Natural killer cell treated with Interleukin-12 subunit alpha and Interleukin-12 subunit beta and Interleukin-15 and Interleukin-18, amount 100 ng/mL, for 72 hours (primary cell): Measurements from ENCODE around the gene EGFLAM. TPM values are rescaled to one million over a fixed set of nuclear protein-coding genes. Genes with fewer than 3 reads are reported as not detected.
A peak's percentile ranks its signal among the peaks of the same experiment; 100 is the strongest.

Experiments
- ATAC-seq, 2 donors: fragments of 150-1000 bp; cut with Tn5 transposase in 1 of 2; sonication (Bioruptor Pico), chemical (Tn5 transposase) in 1 of 2; 2 replicates each; pipeline ENCODE4 v1.10.0; 2021
- DNase-seq: peaks from one replicate; pipeline ENCODE4 v3.0.0; 2022; ENCODE audit warnings: low spot score
- H3K27ac Mint-ChIP-seq, 2 donors: 1 replicate in 1 of 2; 2 replicates in 1 of 2; pipeline ENCODE4 v1.8.0; 2022; ENCODE audit warnings: mixed read lengths in 2 of 2, mild to moderate bottlenecking in 1 of 2, moderate library complexity in 1 of 2
- H3K27me3 Mint-ChIP-seq, 2 donors: 1 replicate in 1 of 2; 2 replicates in 1 of 2; pipeline ENCODE4 v1.8.0; 2022; ENCODE audit warnings: mixed read lengths in 2 of 2
- H3K36me3 Mint-ChIP-seq: one replicate; pipeline ENCODE4 v1.8.0; 2022; ENCODE audit warnings: mixed read lengths
- H3K4me1 Mint-ChIP-seq, 2 donors: 1 replicate in 1 of 2; 2 replicates in 1 of 2; pipeline ENCODE4 v1.8.0; 2022; ENCODE audit warnings: low read depth in 2 of 2, mixed read lengths in 2 of 2, mild to moderate bottlenecking in 1 of 2
- H3K4me3 Mint-ChIP-seq: one replicate; pipeline ENCODE4 v1.8.0; 2022; ENCODE audit warnings: mixed read lengths
- H3K9me3 Mint-ChIP-seq: 2 replicates; pipeline ENCODE4 v1.8.0; 2022; ENCODE audit warnings: mixed read lengths
- total RNA-seq, 2 donors: library from RNA; stranded (reverse); gene quantifications; one replicate each; pipeline ENCODE4 v1.2.3, GENCODE V29; 2022

The EGFLAM gene
- total RNA-seq, 2 donors from 2014 or later = not detected

GRCh38 chr5:38431242-38431853 lies 173.0 kb downstream of the EGFLAM start:
- Mint-ChIP-seq H3K36me3 (no peaks in the 10 kb centered on the region), H3K4me1 (no peaks in the 10 kb centered on the region), H3K27me3 (peaks cover 34 to 47% of the 10 kb centered on the region in 2 donors), H3K4me3 (no peak overlapping the region), H3K27ac (no peak overlapping the region), H3K9me3 (no peaks in the 10 kb centered on the region)
- ATAC-seq = no peak
- no peak for DNase-seq

DNA sequence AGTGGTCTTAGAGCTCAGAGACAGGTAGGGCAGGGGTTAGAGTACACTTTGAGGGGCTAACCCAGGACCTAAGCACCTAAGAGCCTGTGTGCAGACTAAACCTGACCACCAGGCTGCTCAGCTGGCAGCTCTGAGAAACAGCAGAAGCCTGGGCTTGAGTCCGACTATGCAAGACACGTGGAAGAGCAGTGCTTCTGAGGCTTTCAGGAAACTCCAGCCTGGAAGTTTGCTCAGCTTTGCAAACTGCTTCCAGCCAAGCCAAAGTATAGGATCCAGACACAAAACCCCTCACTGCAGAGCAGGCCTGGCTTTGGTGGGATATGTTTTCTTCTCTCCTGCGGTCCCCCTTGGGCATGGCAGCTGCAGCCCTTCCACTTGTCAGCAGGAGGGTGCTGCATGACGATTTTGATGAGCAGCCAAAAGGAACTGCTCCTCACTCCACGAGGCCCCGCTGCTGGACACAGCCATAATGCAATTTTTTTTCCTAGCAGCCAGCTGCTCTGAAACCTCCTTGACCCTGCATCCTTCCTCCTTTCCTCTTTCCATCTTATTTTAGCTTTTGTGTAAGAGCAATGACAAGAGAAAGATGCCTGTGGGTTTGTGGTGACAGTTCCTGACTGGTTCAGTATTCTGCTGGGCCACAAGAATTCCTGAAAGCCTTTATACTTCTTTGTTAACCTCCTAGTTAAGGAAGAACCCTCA lies 175.0 kb downstream of the EGFLAM start:
- ATAC-seq (no peak), DNase-seq (no peak)
- H3K27ac Mint-ChIP-seq = no peak overlapping the region
- H3K9me3 Mint-ChIP-seq = no peaks in the 10 kb centered on the region
- no peaks in the 10 kb centered on the region for H3K4me1 Mint-ChIP-seq
- H3K36me3 Mint-ChIP-seq = no peaks in the 10 kb centered on the region
- peaks cover 29 to 52% of the 10 kb centered on the region in 2 donors for H3K27me3 Mint-ChIP-seq
- no peak overlapping the region for H3K4me3 Mint-ChIP-seq

GRCh38 chr5:38434966-38435705 lies 176.8 kb downstream of the EGFLAM start:
- H3K36me3 Mint-ChIP-seq = no peaks in the 10 kb centered on the region
- peaks cover 33 to 54% of the 10 kb centered on the region in 2 donors for H3K27me3 Mint-ChIP-seq
- no peaks in the 10 kb centered on the region for H3K9me3 Mint-ChIP-seq
- H3K27ac Mint-ChIP-seq = no peak overlapping the region
- DNase-seq (no peak), ATAC-seq (no peak)
- no peaks in the 10 kb centered on the region for H3K4me1 Mint-ChIP-seq
- H3K4me3 Mint-ChIP-seq = no peak overlapping the region

DNA sequence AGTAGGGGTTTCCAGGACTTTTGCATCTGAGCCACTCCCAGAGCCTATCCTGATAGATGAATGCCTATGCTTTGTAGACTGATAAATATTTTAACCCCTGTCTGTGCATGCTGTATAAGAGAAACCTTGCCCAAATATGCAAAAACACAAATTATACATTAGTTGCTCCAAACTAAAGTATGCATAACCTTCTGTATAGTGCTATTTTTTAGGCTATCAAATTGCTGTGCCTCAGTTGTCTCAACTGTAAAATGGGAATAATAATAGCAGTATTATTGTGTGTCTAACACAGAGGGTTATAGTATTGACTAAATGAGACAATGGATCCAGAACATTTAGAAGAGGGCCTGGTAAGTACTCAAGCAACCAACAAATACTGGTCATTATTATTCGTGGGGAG lies 180.4 kb downstream of the EGFLAM start:
- H3K27ac Mint-ChIP-seq = no peak overlapping the region
- ATAC-seq (no peak), DNase-seq (no peak)
- H3K9me3 Mint-ChIP-seq = no peaks in the 10 kb centered on the region
- H3K4me1 Mint-ChIP-seq = no peaks in the 10 kb centered on the region
- H3K27me3 Mint-ChIP-seq = peaks cover 34 to 49% of the 10 kb centered on the region in 2 donors
- H3K4me3 Mint-ChIP-seq = no peak overlapping the region
- no peaks in the 10 kb centered on the region for H3K36me3 Mint-ChIP-seq

DNA sequence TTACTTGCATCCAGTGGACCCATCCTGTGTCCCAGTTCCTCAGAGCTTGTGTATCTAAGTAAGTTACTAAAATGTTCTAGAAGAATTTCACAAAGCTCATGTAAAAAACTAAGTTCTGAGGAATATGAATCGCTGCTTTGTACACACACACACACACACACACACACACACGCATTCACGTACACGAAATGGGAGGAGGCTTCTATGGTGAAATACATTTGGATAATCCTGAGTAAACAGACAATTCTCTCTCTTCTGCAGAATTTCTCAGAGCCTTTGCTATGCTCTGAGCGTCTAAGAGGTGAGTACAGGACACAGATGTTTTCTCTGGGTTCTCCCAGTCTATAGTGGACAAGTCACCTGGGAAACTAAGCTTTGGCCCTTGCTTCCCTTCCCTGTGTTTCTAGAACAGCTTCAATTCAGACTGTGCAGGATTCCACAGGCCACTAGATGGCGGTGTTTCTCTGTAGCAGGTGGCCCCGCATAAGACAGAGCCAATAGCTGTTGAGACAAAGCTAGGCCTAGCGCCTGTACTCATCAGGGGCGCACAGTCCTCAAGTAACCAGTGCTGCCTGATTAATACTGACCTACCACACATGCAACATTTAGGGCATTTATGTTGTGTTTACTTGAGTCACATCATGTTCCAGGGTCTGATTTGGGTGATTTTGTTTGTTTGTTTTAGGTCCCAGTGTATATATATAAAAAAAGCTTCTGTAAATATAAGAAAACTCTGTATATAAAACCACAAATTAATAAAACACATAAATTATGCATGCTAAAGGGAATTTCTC lies 183.3 kb downstream of the EGFLAM start:
- peak; percentile 93 to 94 for ATAC-seq
- no peaks in the 10 kb centered on the region for H3K4me1 Mint-ChIP-seq
- H3K9me3 Mint-ChIP-seq = no peaks in the 10 kb centered on the region
- H3K4me3 Mint-ChIP-seq = no peak overlapping the region
- no peaks in the 10 kb centered on the region for H3K36me3 Mint-ChIP-seq
- no peak overlapping the region for H3K27ac Mint-ChIP-seq
- peak; percentile 70 for DNase-seq
- H3K27me3 Mint-ChIP-seq = peaks cover 39 to 50% of the 10 kb centered on the region in 2 donors

- ATAC-seq = no peak
- H3K27me3 Mint-ChIP-seq = peaks cover 41 to 50% of the 10 kb centered on the region in 2 donors
- H3K4me3 Mint-ChIP-seq = no peak overlapping the region
- no peak overlapping the region for H3K27ac Mint-ChIP-seq
- DNase-seq = no peak
- no peaks in the 10 kb centered on the region for H3K36me3 Mint-ChIP-seq
- no peaks in the 10 kb centered on the region for H3K4me1 Mint-ChIP-seq
- H3K9me3 Mint-ChIP-seq = no peaks in the 10 kb centered on the region
Measured at GRCh38 chr5:38442247-38442573, 183.9 kb downstream of the EGFLAM start.

GRCh38 chr5:38443390-38443789 lies 185.0 kb downstream of the EGFLAM start:
- no peak overlapping the region for H3K27ac Mint-ChIP-seq
- no peaks in the 10 kb centered on the region for H3K36me3 Mint-ChIP-seq
- no peaks in the 10 kb centered on the region for H3K9me3 Mint-ChIP-seq
- ATAC-seq (no peak), DNase-seq (no peak)
- peaks cover 46 to 54% of the 10 kb centered on the region in 2 donors for H3K27me3 Mint-ChIP-seq
- no peak overlapping the region for H3K4me3 Mint-ChIP-seq
- no peaks in the 10 kb centered on the region for H3K4me1 Mint-ChIP-seq

- Mint-ChIP-seq H3K4me1 (peaks cover 0 to 3% of the 10 kb centered on the region in 2 donors), H3K4me3 (no peak overlapping the region), H3K36me3 (no peaks in the 10 kb centered on the region), H3K9me3 (no peaks in the 10 kb centered on the region), H3K27me3 (peaks cover 55 to 65% of the 10 kb centered on the region in 2 donors), H3K27ac (no peak overlapping the region)
- ATAC-seq = no peak
- no peak for DNase-seq
Measured at GRCh38 chr5:38445374-38446028, 187.1 kb downstream of the EGFLAM start.

GRCh38 chr5:38446029-38446522 lies 187.7 kb downstream of the EGFLAM start:
- H3K27me3 Mint-ChIP-seq = peaks cover 60 to 68% of the 10 kb centered on the region in 2 donors
- DNase-seq = no peak
- no peaks in the 10 kb centered on the region for H3K9me3 Mint-ChIP-seq

GRCh38 chr5:38447056-38447455 lies 188.7 kb downstream of the EGFLAM start:
- H3K4me3 Mint-ChIP-seq = no peak overlapping the region
- no peaks in the 10 kb centered on the region for H3K36me3 Mint-ChIP-seq
- DNase-seq = no peak
- no peaks in the 10 kb centered on the region for H3K9me3 Mint-ChIP-seq
- ATAC-seq = no peak
- H3K4me1 Mint-ChIP-seq = peaks cover 0 to 9% of the 10 kb centered on the region in 2 donors
- H3K27me3 Mint-ChIP-seq = peaks cover 57 to 62% of the 10 kb centered on the region in 2 donors
- H3K27ac Mint-ChIP-seq = peak overlapping the region in 1 of 2 donors; percentile 14

More at GRCh38 chr5:38446029-38446522, 187.7 kb downstream of the EGFLAM start:
- Mint-ChIP-seq H3K36me3 (no peaks in the 10 kb centered on the region), H3K4me1 (peaks cover 0 to 8% of the 10 kb centered on the region in 2 donors), H3K4me3 (no peak overlapping the region), H3K27ac (no peak overlapping the region)
- ATAC-seq = no peak

GRCh38 chr5:38447786-38448185 lies 189.4 kb downstream of the EGFLAM start:
- ATAC-seq = no peak
- Mint-ChIP-seq H3K4me3 (no peak overlapping the region), H3K27me3 (peaks cover 63 to 70% of the 10 kb centered on the region in 2 donors), H3K36me3 (no peaks in the 10 kb centered on the region), H3K9me3 (no peaks in the 10 kb centered on the region), H3K4me1 (peaks cover 0 to 10% of the 10 kb centered on the region in 2 donors), H3K27ac (no peak overlapping the region)
- DNase-seq = no peak

DNA sequence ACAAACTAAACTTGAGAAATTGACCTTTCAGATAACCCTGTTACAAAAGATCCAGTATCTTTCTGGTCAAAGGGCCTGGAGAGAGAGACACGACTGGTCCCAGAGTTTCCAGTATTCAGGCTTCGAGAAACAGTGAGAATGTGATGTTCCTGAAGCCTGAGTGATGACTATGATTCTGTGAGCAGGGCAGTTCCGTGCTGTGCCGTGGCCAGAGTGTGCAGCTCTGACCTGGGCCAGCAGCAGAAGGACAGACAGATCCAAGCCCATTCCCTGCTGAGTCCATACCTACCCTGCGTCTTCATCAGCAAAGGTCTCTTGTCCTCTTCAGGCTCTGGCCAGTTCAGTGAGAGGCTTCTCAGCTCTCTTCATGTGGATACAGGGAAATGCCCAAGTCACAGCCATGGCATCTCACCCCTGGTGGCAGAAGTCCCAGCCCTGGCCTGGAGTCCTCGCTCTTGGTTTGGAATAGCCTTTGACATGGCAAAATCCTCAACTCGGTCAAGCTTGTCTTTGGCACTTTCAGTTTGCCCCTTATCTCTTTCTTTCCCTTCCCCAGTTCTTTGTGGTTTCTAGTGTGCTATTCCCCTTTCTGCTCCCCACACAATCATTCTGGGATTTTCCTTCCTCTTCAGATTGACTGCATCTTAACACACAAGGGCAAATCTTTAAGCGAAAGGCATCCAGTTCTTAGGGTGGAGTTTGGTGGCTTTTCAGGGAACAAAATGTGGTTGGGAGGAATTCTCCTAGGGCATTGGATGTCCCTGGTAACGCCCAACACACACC lies 190.4 kb downstream of the EGFLAM start:
- peaks cover 65 to 71% of the 10 kb centered on the region in 2 donors for H3K27me3 Mint-ChIP-seq
- no peak overlapping the region for H3K4me3 Mint-ChIP-seq
- H3K36me3 Mint-ChIP-seq = no peaks in the 10 kb centered on the region
- H3K4me1 Mint-ChIP-seq = peaks cover 6 to 20% of the 10 kb centered on the region in 2 donors
- H3K9me3 Mint-ChIP-seq = no peaks in the 10 kb centered on the region
- DNase-seq = no peak
- no peak for ATAC-seq
- no peak overlapping the region for H3K27ac Mint-ChIP-seq
